Neuron (in vitro differentiated cells): ENCODE results near the gene TREX2.

Experiments
- H2AFZ ChIP-seq: one replicate; pipeline ENCODE4 v1.6.1; 2013; ENCODE audit warnings: low read depth, mild to moderate bottlenecking, inconsistent platforms, low read length, moderate library complexity
- H3K27me3 ChIP-seq: one replicate; pipeline ENCODE4 v1.6.1; 2013; ENCODE audit warnings: low read length; ENCODE audit not compliant: insufficient read depth
- H3K36me3 ChIP-seq: one replicate; pipeline ENCODE4 v1.6.1; 2013; ENCODE audit warnings: low read length; ENCODE audit not compliant: insufficient read depth
- H3K4me1 ChIP-seq: one replicate; pipeline ENCODE4 v1.6.1; 2013; ENCODE audit warnings: low read length; ENCODE audit not compliant: insufficient read depth
- H3K4me3 ChIP-seq: 2 replicates; pipeline ENCODE4 v1.5.1; 2013; ENCODE audit warnings: mild to moderate bottlenecking, low read length, moderate library complexity
- H3K9me3 ChIP-seq: one replicate; pipeline ENCODE4 v1.6.1; 2013; ENCODE audit warnings: low read length

The TREX2 gene, protein sequence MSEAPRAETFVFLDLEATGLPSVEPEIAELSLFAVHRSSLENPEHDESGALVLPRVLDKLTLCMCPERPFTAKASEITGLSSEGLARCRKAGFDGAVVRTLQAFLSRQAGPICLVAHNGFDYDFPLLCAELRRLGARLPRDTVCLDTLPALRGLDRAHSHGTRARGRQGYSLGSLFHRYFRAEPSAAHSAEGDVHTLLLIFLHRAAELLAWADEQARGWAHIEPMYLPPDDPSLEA

DNA sequence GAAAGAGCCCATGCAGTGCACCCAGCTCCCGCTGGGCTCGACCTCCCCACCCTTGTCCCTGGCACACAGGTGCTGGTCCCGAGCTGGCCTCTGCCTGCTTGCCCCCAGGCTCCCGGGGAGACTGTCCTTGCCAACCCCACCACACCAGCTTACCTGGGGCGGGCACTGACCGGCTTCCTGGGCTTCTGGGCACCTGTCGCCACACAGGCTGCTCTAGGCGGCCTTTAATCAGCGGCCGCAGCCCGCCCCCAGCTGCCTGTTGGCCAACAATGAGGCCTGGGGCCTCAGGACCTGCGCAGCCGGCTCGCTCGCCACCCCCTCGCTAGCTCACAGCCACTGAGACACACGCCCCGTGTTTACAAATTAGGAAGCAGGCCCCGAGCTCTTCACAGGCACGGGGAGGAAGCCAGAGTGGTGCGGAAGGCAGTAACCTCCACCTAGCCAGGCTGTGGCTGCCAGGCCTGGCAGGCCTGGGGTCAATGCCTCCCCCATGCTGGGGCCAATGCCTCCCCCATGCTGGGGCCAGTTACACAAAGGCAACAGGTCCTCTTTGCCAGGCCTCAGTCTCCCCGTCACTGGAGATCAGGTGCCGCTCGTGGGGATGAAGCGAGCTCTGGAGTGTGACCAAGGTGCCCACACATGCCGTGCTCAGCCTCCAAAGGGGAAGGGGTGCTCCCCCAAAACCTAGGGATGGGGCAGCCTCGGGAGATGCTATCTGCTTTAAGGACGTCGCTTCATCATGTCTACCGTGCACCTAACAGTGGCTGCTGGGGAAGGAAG is at the start of gene TREX2:
Gene TREX2, minus strand, starts transcription at position 201 of the 780 bp plus-strand sequence. CDS start 626 bp downstream, outside the sequence.
- Histone ChIP-seq H2AFZ (no peak within 1 kb of the TSS), H3K9me3 (no peaks in the 10 kb centered on the region), H3K4me3 (no peak within 1 kb of the TSS), H3K36me3 (no peaks in the 10 kb centered on the region), H3K27me3 (no peaks in the 10 kb centered on the region), H3K4me1 (no peaks in the 10 kb centered on the region)

DNA sequence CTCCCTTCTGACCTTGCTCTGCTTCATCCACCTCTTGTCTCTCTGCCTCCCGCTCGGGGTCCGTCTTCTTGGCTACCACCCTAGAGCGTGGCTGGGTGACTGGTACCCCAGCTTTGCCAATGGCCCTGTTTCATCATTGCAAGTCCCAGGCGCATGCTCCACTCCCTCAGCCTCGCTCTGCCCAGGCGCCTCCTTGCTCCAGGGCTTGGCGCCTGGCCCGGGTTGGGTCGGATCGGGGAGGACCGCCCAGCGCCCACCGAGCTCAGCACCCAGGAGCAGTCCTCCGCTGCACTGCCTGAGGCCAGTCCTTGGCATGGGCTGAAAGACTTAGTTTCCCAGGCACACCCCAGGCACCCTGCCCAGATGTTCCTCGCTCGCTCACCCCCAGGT is 49.5 kb upstream of the TREX2 start:
- Histone ChIP-seq H2AFZ (no peak overlapping the region), H3K4me3 (no peak overlapping the region), H3K27me3 (peaks cover 11% of the 10 kb centered on the region), H3K9me3 (no peaks in the 10 kb centered on the region), H3K36me3 (no peaks in the 10 kb centered on the region), H3K4me1 (peaks cover 5% of the 10 kb centered on the region)

DNA sequence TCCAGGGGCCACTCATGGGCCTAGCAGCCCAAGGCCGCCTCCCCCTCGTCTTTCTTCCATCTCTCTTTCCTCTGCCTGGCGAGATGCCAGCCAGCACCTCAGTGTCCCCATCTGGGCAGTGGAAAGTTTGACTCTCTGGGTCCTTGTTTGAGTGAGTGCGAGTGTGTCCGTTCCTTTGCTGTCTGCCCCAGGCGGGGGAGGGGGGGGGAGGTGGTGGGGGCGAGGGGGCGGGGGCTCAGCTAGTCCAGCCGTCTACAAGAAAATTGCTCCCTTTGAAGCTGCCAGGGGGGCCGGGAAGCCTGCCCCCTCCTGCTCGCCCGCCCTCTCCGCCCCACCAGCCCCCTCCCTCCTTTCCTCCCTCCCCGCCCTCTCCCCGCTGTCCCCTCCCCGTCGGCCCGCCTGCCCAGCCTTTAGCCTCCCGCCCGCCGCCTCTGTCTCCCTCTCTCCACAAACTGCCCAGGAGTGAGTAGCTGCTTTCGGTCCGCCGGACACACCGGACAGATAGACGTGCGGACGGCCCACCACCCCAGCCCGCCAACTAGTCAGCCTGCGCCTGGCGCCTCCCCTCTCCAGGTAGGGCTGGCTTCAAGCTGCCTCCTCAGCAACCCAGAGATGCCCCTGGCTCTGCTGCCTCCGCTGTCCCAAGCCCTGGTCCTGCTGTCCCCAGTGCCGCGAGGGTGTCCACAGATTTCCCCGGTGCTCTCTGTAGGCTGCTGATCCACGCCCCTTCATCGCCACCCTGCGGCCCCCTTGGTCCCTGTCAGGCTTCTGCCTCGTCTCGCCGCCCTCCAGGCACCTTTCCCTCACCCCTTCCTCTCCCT is 48.9 kb upstream of the TREX2 start, which contains the start of gene BGN:
Gene BGN, plus strand, starts transcription at position 440 of the 821 bp plus-strand sequence. CDS start 9,652 bp downstream, outside the sequence.
- Histone ChIP-seq H3K27me3 (peaks cover 11% of the 10 kb centered on the region), H3K4me3 (no peak within 1 kb of the TSS), H3K9me3 (no peaks in the 10 kb centered on the region), H3K36me3 (no peaks in the 10 kb centered on the region), H3K4me1 (peaks cover 5% of the 10 kb centered on the region), H2AFZ (no peak within 1 kb of the TSS)

DNA sequence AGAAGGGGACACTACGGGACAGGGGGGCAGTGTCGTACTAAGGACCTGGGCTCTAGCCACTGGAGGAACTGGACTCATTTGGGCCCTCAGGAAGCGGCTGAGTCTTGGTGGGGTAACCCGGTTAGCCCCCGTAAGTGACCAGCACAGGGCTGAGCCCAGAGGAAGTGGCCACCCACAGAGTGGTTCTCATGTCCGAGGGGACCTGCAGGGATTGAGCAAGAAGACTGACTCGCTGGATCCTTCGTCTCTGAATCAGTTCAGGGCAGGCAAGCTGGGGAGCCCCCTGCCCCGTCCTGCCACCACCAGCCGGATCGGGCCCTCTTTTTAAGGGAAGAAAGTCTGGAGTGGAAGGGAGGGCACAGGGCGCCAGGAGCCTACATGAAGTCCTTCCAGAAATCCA is 48.2 kb upstream of the TREX2 start:
- H3K27me3 ChIP-seq = peaks cover 11% of the 10 kb centered on the region
- H3K4me1 ChIP-seq = peaks cover 5% of the 10 kb centered on the region
- H3K9me3 ChIP-seq = no peaks in the 10 kb centered on the region
- H3K4me3 ChIP-seq = no peak overlapping the region
- H3K36me3 ChIP-seq = no peaks in the 10 kb centered on the region
- H2AFZ ChIP-seq = no peak overlapping the region

DNA sequence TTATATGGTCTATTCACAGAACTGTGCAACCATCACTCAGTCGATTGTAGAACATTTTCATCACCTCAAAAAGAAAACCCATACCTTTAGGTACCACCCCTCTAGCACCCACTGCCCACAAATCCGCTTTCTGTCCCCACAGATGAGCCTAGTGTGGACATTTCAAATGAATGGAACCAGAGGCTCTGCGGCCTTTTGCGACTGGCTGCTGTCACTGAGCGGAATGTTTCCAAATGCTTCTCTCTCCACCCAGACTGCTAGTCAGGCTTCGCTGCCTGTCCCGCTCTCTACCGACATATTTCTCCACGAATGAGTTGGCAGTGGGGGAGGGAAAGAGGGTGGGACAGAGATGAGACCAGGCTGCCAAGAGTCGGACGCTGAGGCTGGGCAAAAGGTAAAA is 47.2 kb upstream of the TREX2 start:
- H3K27me3 ChIP-seq = peaks cover 11% of the 10 kb centered on the region

DNA sequence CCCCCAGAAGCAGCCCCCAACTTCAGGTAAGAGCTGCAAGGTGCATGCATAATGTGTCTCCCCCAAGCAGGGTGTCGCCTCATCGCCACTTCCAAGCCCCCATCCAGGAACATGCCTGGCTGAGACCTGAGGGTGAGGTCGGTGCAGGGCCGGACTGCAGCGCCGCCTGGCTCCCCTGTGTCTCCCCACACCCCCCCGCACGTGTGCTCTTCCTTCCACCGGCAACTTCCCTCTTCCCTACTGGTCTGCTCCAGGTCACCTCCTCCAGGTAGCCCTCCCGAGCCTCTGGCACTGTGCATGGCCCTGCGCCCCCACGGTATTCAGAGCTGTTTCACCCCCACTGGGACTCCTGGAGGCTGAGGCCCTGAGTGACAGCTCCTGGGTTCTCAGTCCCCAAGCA is 46.7 kb upstream of the TREX2 start:
- Histone ChIP-seq H2AFZ (no peak overlapping the region), H3K4me3 (no peak overlapping the region), H3K36me3 (no peaks in the 10 kb centered on the region), H3K27me3 (peaks cover 11% of the 10 kb centered on the region), H3K9me3 (no peaks in the 10 kb centered on the region), H3K4me1 (peaks cover 7% of the 10 kb centered on the region)

More for the DNA sequence above, 47.2 kb upstream of the TREX2 start:
- H3K9me3 ChIP-seq = no peaks in the 10 kb centered on the region
- H3K36me3 ChIP-seq = no peaks in the 10 kb centered on the region
- H2AFZ ChIP-seq = no peak overlapping the region
- no peak overlapping the region for H3K4me3 ChIP-seq
- H3K4me1 ChIP-seq = peaks cover 7% of the 10 kb centered on the region

DNA sequence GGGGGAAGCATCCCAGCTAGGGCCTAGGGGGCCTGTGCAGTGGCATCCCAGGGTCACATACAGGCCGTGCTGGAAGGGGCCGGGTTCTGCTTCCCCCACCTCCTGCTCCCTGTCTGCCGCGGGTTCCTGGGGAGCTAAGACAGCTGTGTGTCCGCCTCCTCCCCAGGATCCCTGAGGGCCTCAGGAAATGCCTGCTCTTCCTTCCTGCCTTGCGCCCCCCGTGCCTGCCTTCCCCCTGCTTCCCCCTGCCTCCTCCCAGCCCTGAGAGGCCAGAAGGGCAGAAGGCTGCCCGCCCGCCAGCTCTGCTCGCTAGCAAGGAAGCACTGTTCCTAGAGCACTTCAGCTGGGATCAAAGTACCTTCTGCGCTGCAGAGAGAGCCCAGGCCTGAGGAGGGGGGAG is 46.1 kb upstream of the TREX2 start:
- Histone ChIP-seq H3K27me3 (peaks cover 11% of the 10 kb centered on the region), H3K9me3 (no peaks in the 10 kb centered on the region), H3K36me3 (no peaks in the 10 kb centered on the region), H2AFZ (peak overlapping the region; percentile 2), H3K4me1 (peaks cover 7% of the 10 kb centered on the region), H3K4me3 (peak overlapping the region; percentile 0)

DNA sequence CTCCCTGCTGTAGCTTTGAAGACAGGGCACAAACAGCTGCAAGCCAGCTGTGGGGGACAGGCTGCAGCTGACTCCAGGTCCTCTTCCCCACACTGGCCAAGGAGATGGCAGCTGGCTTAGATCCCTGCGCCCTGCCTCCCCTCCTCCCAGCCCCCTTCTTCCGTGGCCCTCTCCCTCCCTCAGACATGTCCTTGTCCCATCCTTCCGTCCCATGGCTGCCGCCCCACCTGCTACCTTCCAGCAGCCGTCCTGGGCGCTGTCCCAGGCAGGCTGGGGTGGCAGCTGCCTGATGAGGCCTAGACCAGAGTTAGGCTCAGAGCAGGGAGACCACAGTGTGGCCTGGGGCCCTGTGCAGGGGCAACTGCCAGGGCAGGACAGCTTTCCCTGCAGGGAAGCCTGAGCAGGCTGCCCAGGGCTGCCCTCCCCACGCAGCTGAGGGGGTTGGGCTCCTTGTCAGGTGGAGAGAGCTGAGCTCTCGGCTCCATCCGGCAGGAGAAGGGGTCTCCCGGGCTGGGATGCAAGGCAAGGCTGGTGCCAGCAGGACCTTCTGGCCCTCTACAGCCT is 45.6 kb upstream of the TREX2 start:
- peaks cover 7% of the 10 kb centered on the region for H3K4me1 ChIP-seq
- peak overlapping the region; percentile 2 for H2AFZ ChIP-seq
- no peaks in the 10 kb centered on the region for H3K36me3 ChIP-seq
- H3K4me3 ChIP-seq = peak overlapping the region; percentile 0
- no peaks in the 10 kb centered on the region for H3K9me3 ChIP-seq
- peaks cover 11% of the 10 kb centered on the region for H3K27me3 ChIP-seq

DNA sequence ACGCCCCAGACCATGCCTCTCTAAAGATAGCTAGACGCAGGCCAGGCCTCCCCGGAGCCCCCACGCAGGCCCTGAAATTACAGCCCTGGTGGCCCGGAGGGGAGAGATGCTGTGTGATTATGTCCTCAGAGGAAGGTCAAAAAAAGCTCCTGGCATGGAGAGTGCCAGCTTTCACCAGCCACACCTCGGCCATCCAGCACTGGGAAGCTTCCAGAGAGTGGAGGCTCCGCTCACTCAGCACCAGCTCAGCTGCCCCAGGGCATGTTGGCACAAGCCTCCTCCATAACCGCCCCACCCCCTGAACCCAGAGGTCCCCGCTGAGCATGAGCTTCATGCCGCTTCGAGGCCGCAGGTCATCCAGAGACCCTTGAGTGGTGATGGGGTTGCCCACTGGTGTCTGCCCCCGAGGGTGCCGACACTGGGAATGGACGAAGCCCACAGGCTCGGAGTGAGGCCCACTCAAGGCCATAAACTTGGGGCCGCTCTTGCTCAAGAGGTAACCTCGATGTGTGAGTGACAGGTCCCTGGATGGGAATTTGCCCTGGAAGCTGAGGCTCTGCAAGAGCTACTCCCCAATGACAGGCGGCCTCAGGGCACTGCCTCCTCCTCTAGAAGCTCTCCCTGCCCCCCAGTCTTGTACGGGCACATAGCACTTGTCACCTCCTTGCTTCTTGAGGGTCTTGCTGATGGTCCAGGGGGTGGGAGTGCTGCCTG is 44.5 kb upstream of the TREX2 start:
- H3K36me3 ChIP-seq = no peaks in the 10 kb centered on the region
- H3K27me3 ChIP-seq = peaks cover 16% of the 10 kb centered on the region
- peaks cover 7% of the 10 kb centered on the region for H3K4me1 ChIP-seq
- H2AFZ ChIP-seq = no peak overlapping the region
- no peak overlapping the region for H3K4me3 ChIP-seq
- no peaks in the 10 kb centered on the region for H3K9me3 ChIP-seq

DNA sequence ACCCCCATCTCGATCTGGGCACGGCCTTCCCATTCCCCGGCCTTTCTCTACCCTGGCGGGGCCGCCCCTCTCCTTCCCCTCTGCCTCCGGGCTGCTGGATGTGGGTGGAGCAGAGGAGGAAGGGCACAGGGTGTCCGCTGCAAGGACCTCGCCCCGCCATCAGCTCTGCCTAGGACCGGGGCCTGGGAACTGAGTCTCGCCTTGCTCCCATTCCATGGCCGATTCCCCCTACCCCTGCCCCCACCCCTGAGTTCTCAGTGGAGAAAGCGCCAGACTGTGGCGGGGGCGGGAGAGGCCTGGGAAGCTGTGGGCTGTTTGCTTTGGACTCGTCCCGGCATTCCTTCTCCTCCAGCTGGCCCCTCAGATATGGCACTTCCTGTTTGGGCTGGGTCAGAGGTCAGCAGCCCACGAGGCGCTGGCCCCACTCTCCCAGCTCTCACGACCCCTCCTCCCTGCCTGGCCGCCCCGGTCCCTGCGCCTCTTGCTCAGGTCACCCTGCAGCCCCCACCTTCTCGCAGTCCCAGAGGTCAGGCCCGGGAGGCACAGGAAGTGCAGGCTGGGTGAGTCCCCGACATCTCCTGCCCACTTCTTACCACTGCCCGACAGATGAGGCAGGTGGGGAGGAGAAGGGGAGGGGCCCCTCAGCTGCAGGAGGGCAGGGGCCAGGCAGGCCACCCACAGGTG is 42.5 kb upstream of the TREX2 start:
- Histone ChIP-seq H3K4me1 (peaks cover 7% of the 10 kb centered on the region), H3K9me3 (no peaks in the 10 kb centered on the region), H2AFZ (no peak overlapping the region), H3K27me3 (peaks cover 21% of the 10 kb centered on the region), H3K4me3 (no peak overlapping the region), H3K36me3 (no peaks in the 10 kb centered on the region)

DNA sequence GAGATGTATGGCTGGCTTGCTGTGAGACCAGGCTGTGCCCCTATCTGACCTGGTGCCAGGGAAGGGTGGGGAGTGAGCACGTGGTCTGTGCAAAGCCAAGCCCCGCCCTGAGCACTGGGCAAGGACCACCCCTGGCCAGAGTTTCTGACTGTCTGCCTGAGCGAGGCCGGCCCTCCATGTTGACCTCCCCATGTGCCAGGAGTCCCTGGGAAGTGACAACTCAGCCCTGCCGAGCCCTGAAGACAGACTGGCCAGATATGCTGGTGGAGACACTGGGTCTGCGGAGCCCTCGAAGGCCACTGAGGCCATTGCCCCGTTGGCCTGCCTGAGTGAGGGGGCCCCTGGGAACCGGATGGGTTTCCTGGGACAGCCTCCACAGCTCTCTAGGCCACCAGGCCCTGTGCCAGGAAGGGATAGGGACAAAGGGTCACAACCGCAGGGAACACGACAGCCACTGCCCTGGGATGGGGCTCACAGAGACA is 41.8 kb upstream of the TREX2 start:
- H3K4me3 ChIP-seq = no peak overlapping the region
- H2AFZ ChIP-seq = no peak overlapping the region
- H3K27me3 ChIP-seq = peaks cover 18% of the 10 kb centered on the region
- H3K9me3 ChIP-seq = no peaks in the 10 kb centered on the region
- no peaks in the 10 kb centered on the region for H3K36me3 ChIP-seq
- peaks cover 7% of the 10 kb centered on the region for H3K4me1 ChIP-seq

DNA sequence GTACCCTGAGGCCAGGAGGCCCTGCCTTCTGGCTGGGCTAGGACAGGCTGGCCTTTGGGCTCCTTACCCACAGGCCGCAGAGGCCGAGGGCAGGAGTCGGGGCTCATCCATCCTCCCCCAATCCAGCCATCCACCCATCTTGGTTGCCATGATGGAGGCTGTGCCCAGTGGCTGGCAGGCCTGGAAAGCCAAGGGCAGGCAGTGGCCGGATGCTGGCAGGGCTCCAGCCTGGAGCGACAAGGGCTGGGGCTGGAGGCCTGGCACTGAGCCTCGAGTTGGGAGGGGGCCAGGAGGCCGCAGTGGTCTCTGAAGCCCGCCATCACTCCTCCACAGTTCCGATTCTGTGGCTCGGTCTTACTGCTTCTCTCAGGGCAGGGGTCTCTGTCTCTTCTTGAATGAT is 40.3 kb upstream of the TREX2 start:
- Histone ChIP-seq H3K36me3 (no peaks in the 10 kb centered on the region), H3K9me3 (no peaks in the 10 kb centered on the region), H3K4me1 (peaks cover 2% of the 10 kb centered on the region), H2AFZ (no peak overlapping the region), H3K4me3 (no peak overlapping the region), H3K27me3 (peaks cover 20% of the 10 kb centered on the region)
